ENCODE measurements around the gene HTR3D.
"Not testable (repeated sequence)": the region's sequence is repeated elsewhere in the genome, so short reads cannot be mapped to it uniquely, and the experiment has no call there.

The HTR3D gene, protein sequence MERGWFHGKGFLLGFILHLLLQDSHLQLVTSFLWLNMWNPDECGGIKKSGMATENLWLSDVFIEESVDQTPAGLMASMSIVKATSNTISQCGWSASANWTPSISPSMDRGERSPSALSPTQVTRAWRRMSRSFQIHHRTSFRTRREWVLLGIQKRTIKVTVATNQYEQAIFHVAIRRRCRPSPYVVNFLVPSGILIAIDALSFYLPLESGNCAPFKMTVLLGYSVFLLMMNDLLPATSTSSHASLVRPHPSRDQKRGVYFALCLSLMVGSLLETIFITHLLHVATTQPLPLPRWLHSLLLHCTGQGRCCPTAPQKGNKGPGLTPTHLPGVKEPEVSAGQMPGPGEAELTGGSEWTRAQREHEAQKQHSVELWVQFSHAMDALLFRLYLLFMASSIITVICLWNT

DNA sequence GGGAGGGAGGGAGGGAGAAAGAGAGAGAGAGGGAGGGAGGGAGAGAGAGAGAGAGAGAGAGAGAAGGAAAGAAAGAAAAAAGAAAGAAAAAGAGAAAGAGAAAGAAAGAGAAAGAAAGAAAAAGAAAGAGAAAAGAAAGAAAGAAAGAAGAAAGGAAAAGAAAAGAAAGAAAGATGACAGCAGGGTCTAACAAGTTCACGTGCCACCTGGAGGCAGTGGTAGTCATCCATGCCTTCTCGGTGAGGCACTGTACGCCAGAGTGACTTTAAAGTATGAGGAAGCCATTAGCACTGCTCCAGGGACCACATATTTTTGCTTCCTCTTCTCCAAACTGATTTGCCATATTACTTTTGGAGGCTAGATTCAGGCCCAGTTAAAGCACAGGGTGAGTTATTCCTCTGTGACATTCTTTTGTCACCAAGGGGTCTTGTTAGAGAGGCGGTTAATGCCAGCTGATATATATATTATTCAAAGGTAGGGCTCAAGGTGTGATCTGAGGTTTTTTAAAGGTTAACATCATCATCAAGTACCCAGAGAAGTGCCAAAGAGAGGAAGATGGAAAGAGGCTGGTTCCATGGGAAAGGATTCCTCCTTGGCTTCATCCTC lies at the start of gene HTR3D:
Gene HTR3D, plus strand, starts transcription at position 556 of the 606 bp plus-strand sequence. Its CDS starts 0 bp downstream, at position 556.
- DNase-seq, result no peak

DNA sequence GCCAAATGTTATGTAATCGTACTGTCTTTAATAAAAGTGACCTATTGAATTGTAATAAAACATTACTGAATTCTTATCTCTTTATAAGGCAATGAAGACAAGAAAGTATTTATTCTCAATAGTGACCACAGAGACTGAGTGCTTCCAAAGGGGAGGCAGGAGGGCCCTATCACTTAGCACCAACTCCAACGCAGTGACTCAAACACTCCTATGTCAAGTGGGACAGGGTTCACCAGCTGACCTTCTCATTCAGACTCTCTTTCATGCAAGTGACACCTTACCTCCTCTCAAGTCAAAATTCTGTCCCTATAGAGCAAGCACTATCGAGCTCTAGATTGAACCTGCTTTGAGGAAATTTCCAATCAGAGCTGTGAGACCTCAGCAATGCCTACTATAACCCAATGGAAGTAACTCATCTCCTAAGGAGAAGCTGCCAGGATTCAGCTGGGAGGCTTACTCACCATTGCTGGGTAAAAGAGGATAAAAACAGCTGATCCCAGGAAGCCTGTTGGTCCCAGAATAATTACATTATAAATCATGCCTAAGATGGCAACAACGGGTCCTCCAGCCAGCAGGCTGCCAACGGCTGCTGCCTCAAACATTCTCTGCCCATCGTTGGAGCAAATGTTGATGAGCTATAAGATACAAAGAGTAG lies 49.4 kb upstream of the HTR3D start:
- DNase-seq, result no peak

DNA sequence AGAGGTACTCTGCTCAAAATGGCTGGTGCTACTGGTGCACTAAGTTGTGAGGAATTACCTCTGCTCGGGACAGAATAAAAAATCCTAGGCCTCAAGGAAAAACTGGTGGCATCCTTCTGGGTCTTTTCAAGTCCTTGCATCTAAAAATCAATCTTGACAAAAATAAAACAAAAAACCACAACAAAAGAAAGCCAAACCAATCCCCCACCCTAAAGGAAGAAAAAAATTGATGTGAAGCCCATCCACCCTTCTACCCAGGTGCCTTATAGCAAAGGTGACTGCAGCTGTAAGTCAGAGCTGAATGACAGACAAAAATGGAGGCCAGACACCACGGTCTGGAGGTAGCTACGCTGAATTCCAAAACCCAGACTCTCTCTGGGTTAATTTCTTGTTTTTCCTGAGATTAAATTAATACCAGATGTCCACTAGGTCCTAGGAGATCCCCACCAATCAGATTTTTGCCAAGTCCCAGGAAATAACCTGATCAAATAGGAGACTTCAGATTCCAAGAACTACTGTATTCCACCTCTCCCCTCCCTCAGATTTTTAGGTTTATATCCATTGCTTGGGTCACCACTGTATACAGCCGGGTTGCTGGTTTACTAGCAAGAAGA lies 47.3 kb upstream of the HTR3D start:
- no peak for DNase-seq

DNA sequence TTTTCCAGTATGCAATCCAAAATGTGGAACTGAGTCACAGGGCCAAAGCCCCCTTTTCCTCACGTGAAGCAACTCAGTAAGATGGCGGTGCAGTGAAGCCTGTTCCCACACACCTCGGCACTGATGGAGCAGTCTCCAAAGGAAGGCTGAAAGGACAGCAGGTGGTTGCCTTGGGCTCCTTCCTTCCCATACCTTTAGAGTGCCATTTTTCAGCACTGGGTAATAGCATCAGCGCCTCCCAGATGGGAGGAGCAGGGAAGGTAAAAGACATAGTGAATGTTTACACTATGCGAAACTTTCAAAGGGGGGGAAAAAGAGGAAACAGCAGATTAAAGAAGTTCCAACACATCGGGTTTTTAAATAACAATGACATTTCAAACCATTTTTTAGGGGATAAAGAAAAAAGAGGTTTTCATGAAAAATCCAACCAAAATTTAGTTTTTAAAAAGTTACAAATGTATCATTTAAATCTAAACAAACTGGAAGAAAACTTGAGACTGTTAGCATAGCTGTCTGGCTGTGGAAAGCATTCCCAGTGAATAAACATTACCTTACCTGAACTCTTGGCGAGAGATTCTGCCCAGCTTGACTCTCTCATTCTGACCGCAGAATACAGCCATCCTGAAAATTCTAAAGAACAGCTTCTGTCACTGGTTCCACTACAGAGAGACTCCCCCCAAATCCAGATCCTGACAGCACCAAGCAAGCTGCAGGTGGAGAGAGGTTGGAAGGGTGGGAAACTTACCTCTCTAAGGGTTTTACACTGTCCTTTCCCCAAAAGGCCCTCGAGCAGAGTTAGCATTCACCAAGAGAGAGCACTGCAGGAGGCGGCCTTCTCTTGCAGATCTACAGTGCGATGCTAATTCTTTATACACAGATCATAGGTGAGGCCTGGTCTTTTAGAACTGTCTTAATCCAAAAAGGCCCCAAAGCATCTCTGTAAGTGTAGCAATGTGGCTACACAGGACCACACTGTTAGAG lies 46.5 kb upstream of the HTR3D start:
- DNase-seq, result no peak

DNA sequence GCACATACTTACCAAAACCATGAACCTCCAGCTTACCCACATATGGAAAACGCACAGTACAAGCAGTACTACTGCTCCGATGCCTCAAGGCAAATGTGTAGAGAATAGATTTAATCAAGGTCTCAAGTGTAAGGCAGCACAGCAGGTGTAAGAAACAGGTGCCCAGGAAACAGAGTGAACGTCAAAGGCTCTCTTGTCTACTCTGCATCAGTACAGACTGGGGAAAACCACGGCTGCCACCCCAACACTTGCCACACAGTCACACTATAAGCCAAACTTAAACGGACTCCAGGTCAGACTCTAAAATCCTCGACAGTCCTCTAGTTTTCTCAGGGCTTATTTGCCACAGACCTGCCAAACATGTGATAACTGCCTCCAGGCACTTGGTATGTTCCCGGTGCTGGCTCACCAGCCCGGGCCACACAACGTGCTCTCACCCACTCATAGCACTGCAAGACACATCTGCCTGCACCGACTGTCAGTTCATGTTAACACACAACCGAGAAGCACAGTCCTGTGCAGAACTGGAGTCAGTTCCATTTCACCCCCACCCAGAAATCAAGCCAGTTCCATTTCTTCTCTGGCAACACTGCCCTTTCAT lies 44.4 kb upstream of the HTR3D start:
- no peak for DNase-seq

DNA sequence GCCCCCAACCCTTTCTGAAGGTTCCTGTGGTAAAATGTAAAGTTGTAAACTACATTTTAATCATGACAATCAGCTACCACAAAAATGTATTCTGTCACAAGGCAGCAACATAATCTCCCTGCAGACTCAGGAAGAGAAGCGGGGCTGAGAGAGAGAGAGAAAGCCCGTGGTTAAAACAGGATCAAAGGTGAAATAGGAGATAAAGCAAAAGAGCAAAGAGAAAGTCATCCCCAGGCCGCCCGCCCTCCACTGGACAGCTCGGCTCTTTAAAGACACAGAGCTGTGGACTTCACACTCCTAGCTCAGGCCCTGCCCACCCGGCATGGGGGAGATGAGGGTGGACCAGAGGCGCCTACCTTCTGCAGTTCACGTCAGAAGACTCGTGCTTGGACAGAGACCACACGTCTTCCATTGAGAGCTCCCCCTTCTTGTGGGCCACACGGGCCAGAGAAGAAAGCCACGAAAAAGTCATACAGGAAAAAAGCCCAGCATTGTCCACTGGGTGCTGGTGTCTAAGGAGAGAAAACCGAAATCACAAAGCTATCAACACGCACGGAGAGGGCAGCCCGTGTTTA lies 43.2 kb upstream of the HTR3D start:
- no peak for DNase-seq

DNA sequence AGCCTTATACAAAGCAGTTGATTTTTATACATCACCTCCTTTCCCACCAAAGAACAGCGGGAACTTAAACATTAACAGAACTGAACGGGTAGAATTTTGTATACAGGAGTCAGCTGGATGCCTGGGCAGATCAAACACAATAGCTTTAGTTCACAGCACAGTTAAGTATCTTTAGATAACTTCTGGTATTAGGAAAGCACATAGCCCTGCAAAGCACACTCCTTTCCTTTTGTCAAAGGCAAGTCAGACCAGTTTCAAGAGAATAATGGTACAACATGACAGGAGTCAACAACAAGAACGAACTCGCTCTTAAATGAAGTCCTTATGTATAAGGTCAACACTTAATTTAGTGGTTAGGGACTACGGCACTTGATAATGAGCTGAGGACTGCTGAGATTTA lies 40.1 kb upstream of the HTR3D start:
- no peak for DNase-seq

DNA sequence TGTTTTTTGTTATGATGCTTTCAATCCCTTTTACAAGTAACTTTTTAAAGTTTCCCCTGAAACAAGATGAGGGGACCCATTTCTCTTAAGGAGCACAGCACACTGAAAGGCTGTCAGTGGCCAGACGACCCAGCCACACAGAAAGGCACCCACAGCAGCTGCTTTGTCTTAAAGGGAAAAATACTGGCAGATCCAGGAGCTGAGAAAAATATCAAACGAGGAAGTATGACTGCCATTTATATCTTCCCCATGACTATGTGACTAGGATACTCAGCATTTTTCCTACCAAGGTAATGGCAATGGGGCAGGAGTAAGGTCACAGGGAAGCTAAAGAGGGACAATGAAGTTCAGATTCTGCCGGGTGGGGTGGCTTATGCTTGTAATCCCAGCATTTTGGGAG lies 29.8 kb upstream of the HTR3D start:
- no peak for DNase-seq

DNA sequence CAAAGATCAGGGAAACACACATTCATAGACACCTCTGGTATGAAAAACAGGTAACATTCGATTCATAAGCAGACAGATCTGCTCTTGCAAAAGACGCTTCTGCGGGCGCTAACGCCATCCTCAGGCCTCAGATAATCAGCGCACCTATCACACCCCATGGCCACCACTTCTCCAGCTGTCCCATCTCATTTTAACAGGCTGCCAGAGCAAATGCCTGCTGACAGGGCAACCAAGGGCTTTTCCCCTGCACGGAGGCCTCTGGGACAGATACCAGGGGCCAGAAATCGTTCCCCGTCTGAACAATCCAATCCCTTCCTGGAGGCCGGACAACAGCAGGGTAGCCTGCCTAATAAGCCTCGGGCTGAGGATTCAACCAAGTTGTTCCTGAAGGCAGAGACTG lies 29.1 kb upstream of the HTR3D start:
- DNase-seq, result no peak

DNA sequence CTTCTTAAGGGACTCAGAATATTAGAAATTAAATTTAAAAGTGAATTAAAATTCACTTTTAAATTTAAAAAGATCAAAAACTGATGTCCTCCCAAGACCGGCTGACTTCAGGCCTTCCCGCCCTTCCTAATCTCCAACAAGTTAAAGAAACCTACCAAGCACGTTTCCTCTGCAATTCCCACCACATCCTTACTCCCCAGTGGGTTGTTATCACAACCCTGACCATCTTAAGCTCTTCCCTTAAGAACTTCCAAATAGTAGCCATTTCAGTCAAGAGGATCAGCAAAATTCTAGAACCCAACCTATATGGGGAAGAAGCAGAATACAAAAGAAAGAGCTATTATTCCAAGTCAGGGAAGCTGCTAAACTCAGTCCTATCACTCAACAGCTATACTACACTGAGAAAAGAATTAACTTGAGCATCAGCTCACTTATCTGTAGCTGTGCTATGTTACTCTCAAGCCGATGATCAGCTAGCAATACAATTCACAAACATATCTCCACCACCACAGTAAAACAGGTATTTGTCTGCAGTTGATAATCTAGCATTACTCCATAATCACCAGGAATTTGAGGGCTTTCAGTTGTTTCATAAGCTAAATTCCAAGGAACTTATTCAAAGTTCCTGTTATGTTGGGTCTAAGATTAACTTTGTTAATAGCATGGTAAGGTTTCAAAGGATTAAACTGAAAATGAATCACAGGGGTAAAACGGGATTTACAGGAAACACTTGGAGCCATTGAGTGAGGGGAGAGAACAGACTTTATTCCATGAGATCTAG lies 28.2 kb upstream of the HTR3D start:
- no peak for DNase-seq

DNA sequence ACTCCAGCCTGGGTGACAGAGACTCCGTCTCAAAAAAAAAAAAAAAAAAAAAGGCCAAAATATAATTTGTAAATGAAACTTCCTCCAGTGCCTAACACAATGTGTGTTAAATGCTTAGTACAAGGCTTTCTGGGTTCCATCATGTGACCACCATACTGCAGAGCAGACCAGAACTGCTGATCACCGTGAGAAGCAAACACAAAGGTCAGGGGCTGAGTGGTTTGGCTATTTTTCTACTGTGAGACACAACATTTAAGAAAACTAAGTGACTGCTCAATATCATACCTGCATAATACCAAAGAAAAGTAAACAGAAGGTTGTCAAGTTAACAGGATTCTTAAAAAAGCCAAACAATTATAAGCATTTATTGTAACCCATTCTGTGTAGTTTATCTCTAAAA lies 27.1 kb upstream of the HTR3D start:
- DNase-seq, result no peak

DNA sequence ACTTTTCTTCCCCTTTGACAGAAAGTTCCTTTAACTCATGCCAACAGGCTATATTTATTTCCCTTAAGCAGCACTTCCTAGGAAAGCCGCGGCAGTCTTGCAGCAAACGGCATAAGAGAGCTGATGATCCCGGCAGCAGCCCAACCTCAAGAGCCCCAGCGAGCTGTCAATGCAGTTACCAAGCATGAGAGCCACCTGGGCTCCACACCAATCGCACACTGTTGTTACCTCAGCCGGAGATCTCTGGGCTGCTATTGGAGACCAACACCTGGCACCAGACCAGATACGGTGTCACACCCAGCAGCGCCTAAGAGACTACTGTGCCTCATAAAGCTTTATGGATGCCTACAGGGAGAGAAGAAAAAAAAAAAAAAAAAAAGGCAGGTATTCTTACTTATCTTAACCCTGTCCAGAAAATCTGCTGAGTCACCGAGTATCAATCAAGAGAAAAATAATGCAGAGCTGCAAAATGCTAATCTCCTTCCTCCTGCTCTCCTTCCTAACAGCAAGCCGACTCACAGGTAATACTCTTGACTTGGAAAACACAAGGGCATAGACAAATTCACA lies 25.5 kb upstream of the HTR3D start:
- peak; percentile 100 for DNase-seq

DNA sequence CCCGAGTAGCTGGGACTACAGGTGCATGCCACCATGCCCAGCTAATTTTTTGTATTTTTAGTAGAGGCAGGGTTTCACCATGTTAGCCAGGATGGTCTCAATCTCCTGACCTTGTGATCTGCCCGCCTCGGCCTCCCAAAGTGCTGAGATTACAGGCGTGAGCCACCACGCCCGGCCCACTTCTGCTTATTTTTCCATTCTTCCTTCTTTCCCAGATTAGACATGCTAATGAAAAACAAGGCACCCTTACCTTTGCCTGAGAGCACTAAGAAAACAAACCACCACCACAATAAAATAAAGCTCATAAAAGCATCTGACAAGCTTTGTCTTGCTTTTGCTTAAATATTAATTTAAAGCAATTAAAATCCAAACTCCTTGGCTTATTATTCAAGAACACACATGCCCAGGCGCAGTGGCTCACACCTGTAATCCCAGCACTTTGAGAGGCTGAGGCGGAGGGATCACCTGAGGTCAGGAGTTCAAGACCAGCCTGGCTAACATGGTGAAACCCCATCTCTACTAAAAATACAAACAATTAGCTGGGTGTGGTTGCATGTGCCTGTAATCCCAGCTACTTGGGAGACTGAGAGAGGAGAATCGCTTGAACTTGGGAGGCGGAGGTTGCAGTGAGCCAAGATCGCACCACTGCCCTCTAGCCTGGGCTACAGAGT lies 24.3 kb upstream of the HTR3D start:
- not testable (repeated sequence) for DNase-seq

DNA sequence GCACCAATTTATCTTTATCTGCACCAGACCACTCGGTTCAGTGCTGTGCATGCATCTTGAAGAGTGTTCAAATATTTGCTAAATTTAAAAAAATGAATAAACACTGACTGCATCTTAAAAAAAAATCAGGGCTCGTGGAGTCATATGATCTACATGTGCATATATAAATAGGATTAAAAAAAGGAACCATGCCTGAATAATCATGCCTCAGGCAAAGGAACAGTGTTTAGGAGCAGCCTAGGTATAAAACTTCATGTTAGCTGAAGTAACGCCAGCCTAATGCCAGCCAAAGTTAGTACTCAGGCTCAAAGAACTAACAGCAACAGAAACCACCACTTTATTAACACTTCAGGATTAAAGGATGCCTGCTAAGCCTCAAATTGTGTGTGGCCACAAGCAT lies 23.4 kb upstream of the HTR3D start:
- DNase-seq, result no peak

DNA sequence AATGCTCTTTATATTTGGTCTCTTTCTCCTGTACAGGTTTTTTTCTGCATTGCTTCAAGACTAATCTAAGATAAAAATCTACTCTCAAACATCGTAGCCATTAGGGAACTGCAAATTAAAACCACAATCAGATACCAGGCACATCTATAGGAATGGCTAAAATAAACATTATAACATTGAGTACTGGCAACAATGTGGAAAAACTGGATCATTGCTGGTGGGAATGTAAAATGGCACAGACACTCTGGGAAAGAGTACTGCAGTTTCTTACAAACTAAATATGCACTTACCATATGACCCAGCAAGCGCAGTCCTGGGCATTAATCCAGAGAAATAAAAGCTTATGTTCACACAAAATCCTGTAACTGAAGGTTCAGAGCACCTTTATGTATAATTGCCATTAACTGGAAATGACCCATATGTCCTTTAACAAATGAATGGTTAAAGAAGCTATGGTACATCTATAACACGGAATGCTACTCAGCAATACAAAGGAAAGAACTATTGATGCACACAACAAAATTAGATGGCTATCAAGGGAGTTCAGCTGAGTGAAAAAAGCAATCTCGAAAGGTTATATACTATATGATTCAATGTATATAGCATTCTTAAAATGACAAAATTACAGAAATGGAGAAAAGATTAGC lies 20.2 kb upstream of the HTR3D start:
- DNase-seq, result no peak

DNA sequence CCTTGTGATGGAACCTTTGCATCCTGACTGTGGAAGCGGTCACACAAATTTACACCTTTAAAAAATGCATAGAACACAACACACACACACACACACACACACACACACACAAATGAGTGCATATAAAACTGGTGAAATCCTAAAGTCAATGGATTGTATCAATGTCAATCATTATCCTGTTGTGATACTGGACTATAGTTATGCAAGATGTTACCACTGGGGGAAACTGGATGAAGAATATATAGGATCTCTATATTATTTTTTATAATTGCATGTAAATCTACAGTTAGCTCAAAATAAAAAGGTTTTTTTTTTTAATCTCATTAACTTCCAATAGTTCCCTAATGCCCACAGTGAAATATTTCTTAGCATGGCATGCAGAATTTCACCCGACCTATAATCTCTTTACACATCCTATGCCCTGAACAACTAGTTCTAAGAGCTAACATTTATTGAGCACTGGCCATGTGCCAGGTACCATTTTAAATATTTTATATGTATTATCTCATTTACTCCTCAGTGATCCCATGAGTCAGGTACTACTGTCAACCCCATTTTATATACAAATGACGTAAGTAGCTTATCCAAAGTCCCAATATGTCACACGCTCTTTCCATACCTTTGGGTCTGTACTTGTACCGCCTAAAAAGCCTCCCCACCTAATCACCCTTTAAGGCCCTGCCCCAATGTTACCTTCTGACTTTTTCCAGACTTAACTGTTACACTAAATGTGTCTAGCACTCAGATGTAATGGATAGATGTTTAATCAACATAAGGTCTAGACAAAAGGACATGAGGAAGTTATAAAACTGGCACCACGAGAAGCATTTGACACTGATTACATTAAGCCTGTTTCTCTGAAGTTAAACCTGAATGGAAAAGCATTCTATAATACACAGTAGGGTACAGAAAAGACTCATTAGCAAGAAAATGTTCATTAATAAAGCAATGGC lies 19.3 kb upstream of the HTR3D start:
- DNase-seq, result no peak

DNA sequence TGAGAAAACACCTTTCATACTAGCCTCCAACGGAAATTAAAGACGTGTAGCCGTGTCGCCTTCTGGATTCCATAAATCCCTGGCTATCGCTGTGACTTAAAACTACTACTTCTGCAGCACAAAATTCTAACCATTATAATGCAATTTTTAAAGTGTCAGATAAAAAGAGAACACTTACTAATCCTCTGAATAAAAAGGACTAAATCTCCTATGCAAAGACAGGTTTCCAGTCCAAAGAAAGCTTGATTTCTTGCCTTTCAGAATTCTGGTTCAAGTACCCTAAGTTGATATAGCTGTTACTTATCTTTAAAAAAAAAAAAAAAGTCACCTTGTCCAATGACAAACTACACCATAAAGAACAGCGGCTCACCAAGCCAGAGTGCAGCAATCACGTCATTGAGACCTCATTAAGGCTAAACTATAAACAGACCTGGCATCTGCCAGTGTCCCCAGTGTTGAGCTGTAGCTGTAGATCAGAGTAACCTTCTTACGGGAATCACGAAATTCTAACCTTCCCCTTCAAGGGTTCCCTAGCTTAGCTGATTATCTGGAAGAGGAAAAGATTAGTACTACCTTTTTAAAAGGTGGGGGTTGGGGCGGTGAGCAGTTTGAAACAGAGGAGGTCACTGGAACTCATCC lies 16.0 kb upstream of the HTR3D start:
- DNase-seq, result peak; percentile 30

DNA sequence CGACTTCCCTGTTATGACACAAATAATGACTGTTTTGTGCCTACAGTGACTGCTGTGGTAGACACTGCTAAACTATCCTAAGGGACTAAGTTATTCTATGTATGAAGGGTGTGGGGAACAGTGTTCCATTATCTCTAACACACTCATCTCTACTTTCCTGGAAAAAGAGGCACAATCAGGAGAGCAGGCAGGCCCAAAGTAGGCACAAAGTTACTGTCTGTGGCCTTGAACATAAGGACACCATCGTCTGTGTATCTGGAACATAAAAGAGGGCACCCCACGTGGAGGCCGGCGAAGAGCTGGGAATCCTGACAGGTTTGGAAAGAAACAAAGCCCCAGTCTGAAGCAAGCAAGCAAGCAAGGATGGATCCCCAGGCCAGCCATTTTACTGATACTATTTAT lies 15.4 kb upstream of the HTR3D start:
- no peak for DNase-seq
